K562 (cell line): Measurements from ENCODE around the gene MED15. TPM values are rescaled to one million over a fixed set of nuclear protein-coding genes. Genes with fewer than 3 reads are reported as not detected.

Experiments used
- EGR1 ChIP-seq: fragments of 450-650 bp; conservative IDR thresholded peaks from 2 replicates; pipeline ENCODE4 v1.6.1; 2017; ENCODE audit warnings: mild to moderate bottlenecking
- FOSL1 ChIP-seq: fragments of 200-800 bp; sonication (Bioruptor generic); conservative IDR thresholded peaks from 2 replicates; pipeline ENCODE4 v1.6.1; 2016; ENCODE audit warnings: missing genetic modification characterization, missing compliant biosample characterization
- FOXK1 ChIP-seq: sonication (generic); formaldehyde crosslinking; IDR thresholded peaks from 2 replicates; pipeline ENCODE4 v1.8.0; 2022; ENCODE audit warnings: missing genetic modification reagents, mild to moderate bottlenecking, borderline replicate concordance
- HMGN3 ChIP-seq: IDR thresholded peaks from 2 replicates; pipeline ENCODE4 v1.6.1; 2011; ENCODE audit warnings: borderline replicate concordance, low read depth, mild to moderate bottlenecking, mixed read lengths, low read length; ENCODE audit not compliant: insufficient read length; ENCODE audit errors: extremely low read depth
- KAT8 ChIP-seq: fragments of 450-650 bp; IDR thresholded peaks from 2 replicates; pipeline ENCODE4 v1.6.1; 2016; ENCODE audit warnings: low read depth, mild to moderate bottlenecking
- MEF2A ChIP-seq: IDR thresholded peaks from 2 replicates; pipeline ENCODE4 v1.6.1; 2011; ENCODE audit warnings: low read depth, mild to moderate bottlenecking, low read length, moderate library complexity; ENCODE audit not compliant: control insufficient read depth
- POLR2AphosphoS5 ChIP-seq: IDR thresholded peaks from 2 replicates; pipeline ENCODE4 v1.6.1; 2011; ENCODE audit warnings: mild to moderate bottlenecking, low read depth, low read length, moderate library complexity; ENCODE audit not compliant: control insufficient read depth, insufficient read depth
- PTRF ChIP-seq: fragments of 450-650 bp; IDR thresholded peaks from 2 replicates; pipeline ENCODE4 v1.6.1; 2016; ENCODE audit warnings: mild to moderate bottlenecking, missing genetic modification characterization, missing compliant biosample characterization
- SNIP1 ChIP-seq: fragments of 450-650 bp; IDR thresholded peaks from 2 replicates; pipeline ENCODE4 v1.7.1; 2017; ENCODE audit warnings: low read depth, mild to moderate bottlenecking
- TEAD1 ChIP-seq, 2 experiments: fragments of 450-650 bp in 1 of 2; sonication (generic) in 1 of 2; formaldehyde crosslinking; IDR thresholded peaks; 2 replicates each; pipeline versions ENCODE4 v1.4.0 to v1.8.0; 2020 to 2022; ENCODE audit warnings: mild to moderate bottlenecking in 2 of 2, missing genetic modification reagents in 1 of 2
- TEAD4 ChIP-seq, 2 experiments: sonication (generic) in 1 of 2; formaldehyde crosslinking in 1 of 2; IDR thresholded peaks; 2 replicates each; pipeline versions ENCODE4 v1.6.1 to v1.8.0; 2012 to 2022; ENCODE audit warnings: borderline replicate concordance in 1 of 2, inconsistent platforms in 1 of 2, low read length in 1 of 2, mild to moderate bottlenecking in 1 of 2, missing genetic modification reagents in 1 of 2
- WHSC1 ChIP-seq: IDR thresholded peaks from one replicate; pipeline ENCODE4 v1.6.1; 2012; ENCODE audit warnings: low read length, control low read depth, inconsistent platforms
- ZBTB17 ChIP-seq: fragments of 450-650 bp; formaldehyde crosslinking; IDR thresholded peaks from 2 replicates; pipeline ENCODE4 v1.4.0; 2020; ENCODE audit warnings: mild to moderate bottlenecking
- ZC3H8 ChIP-seq: fragments of 450-650 bp; IDR thresholded peaks from 2 replicates; pipeline ENCODE4 v1.6.1; 2017
- ZNF134 ChIP-seq: fragments of 250-450 bp; sonication (Bioruptor Pico); conservative IDR thresholded peaks from 2 replicates; pipeline ENCODE4 v1.4.0; 2020
- ZNF146 ChIP-seq: IDR thresholded peaks from one replicate; pipeline ENCODE4 v1.6.1; 2018; ENCODE audit warnings: missing compliant biosample characterization; ENCODE audit not compliant: unreplicated experiment
- ZNF354B ChIP-seq: fragments of 250-450 bp; sonication (Bioruptor Pico); IDR thresholded peaks from 2 replicates; pipeline ENCODE4 v1.4.0; 2020
- polyA plus RNA-seq, 8 experiments: library from polyadenylated mRNA; depleted of rRNA in 4 of 8; stranded (reverse) in 5 of 8; unstranded in 3 of 8; fragments of >200 nt; fragmentation: Nextera tagmentation in 2 of 8; fragmentation: Illumina TruSeq in 1 of 8; extraction: Ambion mirVana in 2 of 8; extraction: Trizol in 1 of 8; gene quantifications; 2 replicates each; pipeline versions ENCODE4 v1.2.1 to v1.2.3, GENCODE V29; 2011 to 2014; ENCODE audit warnings: inconsistent platforms in 1 of 8, missing spikeins in 1 of 8
- total RNA-seq, 7 experiments: library from RNA; depleted of rRNA in 6 of 7; stranded (reverse); fragments of >200 nt in 6 of 7; fragmentation: Illumina TruSeq in 2 of 7; extraction: Trizol in 2 of 7; gene quantifications; 2 replicates each; pipeline versions ENCODE4 v1.2.1 to v1.2.3, GENCODE V29; 2011 to 2021; ENCODE audit warnings: low replicate concordance in 1 of 7
- TF ChIP-seq, protein P1 (sequence below), 2 experiments: fragments of 450-650 bp; IDR thresholded peaks; 2 replicates each; pipeline ENCODE4 v1.6.1; 2018; ENCODE audit warnings: mild to moderate bottlenecking in 2 of 2, low read depth in 1 of 2; ENCODE audit not compliant: partially characterized antibody in 2 of 2
- TF ChIP-seq, protein P2 (sequence below): fragments of 150-350 bp; conservative IDR thresholded peaks from 2 replicates; pipeline ENCODE4 v1.6.1; 2014; ENCODE audit warnings: low read length
- TF ChIP-seq, protein P3 (sequence below): fragments of 450-650 bp; IDR thresholded peaks from 2 replicates; pipeline ENCODE4 v1.6.1; 2014; ENCODE audit warnings: low read depth, mild to moderate bottlenecking, moderate library complexity, borderline replicate concordance

The MED15 gene
- total and polyA plus RNA-seq, 9 of the 15 experiments (the other 6 are each of a cell fraction or from before 2014, with no cell fraction given): 4.0 to 271 (median 60.1) TPM

DNA sequence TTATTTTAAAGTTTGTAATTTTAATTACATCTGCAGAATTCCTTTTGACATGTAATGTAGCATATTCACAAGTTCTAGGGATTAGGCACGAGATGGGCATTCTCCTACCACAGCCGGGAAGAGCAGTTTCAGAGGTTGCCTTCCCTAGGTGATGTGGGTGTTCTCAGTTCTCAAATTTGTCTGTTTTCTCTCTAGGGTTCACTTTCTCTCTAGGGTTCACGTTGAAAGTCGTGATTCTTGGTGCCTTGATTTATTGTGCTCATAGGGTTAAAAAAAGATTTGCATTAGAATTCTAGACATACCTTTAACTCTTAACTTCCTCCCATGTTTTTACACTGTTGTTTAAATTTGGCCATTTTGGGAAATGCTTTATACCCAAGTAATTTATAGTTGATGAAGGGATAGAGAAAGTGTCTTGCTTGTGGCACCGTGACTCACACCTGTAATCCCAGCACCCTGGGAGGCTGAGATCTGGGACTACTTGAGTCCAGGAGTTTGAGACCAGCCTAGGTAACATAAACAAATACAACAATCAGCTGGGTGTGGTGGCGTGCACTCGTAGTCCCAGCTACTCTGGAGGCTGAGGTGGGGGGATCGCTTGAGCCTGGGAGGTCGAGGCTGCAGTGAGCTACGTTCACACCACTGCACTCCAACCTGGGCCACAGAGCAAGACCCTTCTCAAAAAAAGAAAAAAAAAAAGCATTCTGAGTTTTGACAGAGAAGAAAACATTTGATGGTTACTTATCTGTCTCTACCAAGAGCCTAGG is 3.6 kb downstream of the MED15 start (continued):
- no peak for TF ChIP-seq ZNF134 (CRISPR knock-in tag)
- TF ChIP-seq TEAD4 (IDR thresholded peaks at IDR 0.05; ENCODE audit: low read length): no peak
- TF ChIP-seq TEAD4 (CRISPR knock-in tag; IDR thresholded peaks at IDR 0.05; ENCODE audit: borderline replicate concordance): no peak
- no peak for TF ChIP-seq HMGN3
- no peak for TF ChIP-seq PTRF (tag)
- no peak for TF ChIP-seq EGR1
- TF ChIP-seq KAT8: no peak
- TF ChIP-seq FOXK1: peak; percentile 66; the same call in 1 of the 2 replicates
- TF ChIP-seq, protein P1, sequence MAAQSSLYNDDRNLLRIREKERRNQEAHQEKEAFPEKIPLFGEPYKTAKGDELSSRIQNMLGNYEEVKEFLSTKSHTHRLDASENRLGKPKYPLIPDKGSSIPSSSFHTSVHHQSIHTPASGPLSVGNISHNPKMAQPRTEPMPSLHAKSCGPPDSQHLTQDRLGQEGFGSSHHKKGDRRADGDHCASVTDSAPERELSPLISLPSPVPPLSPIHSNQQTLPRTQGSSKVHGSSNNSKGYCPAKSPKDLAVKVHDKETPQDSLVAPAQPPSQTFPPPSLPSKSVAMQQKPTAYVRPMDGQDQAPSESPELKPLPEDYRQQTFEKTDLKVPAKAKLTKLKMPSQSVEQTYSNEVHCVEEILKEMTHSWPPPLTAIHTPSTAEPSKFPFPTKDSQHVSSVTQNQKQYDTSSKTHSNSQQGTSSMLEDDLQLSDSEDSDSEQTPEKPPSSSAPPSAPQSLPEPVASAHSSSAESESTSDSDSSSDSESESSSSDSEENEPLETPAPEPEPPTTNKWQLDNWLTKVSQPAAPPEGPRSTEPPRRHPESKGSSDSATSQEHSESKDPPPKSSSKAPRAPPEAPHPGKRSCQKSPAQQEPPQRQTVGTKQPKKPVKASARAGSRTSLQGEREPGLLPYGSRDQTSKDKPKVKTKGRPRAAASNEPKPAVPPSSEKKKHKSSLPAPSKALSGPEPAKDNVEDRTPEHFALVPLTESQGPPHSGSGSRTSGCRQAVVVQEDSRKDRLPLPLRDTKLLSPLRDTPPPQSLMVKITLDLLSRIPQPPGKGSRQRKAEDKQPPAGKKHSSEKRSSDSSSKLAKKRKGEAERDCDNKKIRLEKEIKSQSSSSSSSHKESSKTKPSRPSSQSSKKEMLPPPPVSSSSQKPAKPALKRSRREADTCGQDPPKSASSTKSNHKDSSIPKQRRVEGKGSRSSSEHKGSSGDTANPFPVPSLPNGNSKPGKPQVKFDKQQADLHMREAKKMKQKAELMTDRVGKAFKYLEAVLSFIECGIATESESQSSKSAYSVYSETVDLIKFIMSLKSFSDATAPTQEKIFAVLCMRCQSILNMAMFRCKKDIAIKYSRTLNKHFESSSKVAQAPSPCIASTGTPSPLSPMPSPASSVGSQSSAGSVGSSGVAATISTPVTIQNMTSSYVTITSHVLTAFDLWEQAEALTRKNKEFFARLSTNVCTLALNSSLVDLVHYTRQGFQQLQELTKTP (IDR thresholded peaks at IDR 0.05; ENCODE audit: low read depth in 1 of 2, partially characterized antibody in 2 of 2): no peak
- no peak for TF ChIP-seq ZNF354B
- TF ChIP-seq MEF2A: no peak
- TF ChIP-seq ZBTB17 (CRISPR knock-in tag): no peak
- no peak for TF ChIP-seq ZC3H8
- no peak for TF ChIP-seq WHSC1
- no peak for TF ChIP-seq FOSL1
- no peak for TF ChIP-seq SNIP1
- TF ChIP-seq POLR2AphosphoS5: no peak
- TF ChIP-seq, protein P2, sequence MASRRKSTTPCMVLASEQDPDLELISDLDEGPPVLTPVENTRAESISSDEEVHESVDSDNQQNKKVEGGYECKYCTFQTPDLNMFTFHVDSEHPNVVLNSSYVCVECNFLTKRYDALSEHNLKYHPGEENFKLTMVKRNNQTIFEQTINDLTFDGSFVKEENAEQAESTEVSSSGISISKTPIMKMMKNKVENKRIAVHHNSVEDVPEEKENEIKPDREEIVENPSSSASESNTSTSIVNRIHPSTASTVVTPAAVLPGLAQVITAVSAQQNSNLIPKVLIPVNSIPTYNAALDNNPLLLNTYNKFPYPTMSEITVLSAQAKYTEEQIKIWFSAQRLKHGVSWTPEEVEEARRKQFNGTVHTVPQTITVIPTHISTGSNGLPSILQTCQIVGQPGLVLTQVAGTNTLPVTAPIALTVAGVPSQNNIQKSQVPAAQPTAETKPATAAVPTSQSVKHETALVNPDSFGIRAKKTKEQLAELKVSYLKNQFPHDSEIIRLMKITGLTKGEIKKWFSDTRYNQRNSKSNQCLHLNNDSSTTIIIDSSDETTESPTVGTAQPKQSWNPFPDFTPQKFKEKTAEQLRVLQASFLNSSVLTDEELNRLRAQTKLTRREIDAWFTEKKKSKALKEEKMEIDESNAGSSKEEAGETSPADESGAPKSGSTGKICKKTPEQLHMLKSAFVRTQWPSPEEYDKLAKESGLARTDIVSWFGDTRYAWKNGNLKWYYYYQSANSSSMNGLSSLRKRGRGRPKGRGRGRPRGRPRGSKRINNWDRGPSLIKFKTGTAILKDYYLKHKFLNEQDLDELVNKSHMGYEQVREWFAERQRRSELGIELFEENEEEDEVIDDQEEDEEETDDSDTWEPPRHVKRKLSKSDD: no peak
- TF ChIP-seq ZNF146 (CRISPR knock-in tag): no peak
- no peak for TF ChIP-seq TEAD1 (CRISPR knock-in tag; IDR thresholded peaks at IDR 0.05)
- TF ChIP-seq, protein P3, sequence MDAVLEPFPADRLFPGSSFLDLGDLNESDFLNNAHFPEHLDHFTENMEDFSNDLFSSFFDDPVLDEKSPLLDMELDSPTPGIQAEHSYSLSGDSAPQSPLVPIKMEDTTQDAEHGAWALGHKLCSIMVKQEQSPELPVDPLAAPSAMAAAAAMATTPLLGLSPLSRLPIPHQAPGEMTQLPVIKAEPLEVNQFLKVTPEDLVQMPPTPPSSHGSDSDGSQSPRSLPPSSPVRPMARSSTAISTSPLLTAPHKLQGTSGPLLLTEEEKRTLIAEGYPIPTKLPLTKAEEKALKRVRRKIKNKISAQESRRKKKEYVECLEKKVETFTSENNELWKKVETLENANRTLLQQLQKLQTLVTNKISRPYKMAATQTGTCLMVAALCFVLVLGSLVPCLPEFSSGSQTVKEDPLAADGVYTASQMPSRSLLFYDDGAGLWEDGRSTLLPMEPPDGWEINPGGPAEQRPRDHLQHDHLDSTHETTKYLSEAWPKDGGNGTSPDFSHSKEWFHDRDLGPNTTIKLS: no peak
